WTC11 (cell line): ENCODE measurements around the gene TBC1D20. TPM values are rescaled to one million over a fixed set of nuclear protein-coding genes. Genes with fewer than 3 reads are reported as not detected.

Experiments used
- ATAC-seq: fragments of 200-7000 bp; cut with Tn5 transposase; 2 replicates; pipeline ENCODE4 v1.10.0; 2021; ENCODE audit warnings: mild to moderate bottlenecking, moderate library complexity
- CTCF ChIA-PET: fragments of 300-600 bp; sonication (Branson Sonifier 250); formaldehyde crosslinking; loops from one replicate; lab custom pipeline; 2021; ENCODE audit warnings: antibody characterized with exemption; lab: Charles Lee
- POLR2A ChIA-PET: fragments of 350-600 bp; sonication (Branson Sonifier 250); formaldehyde crosslinking; loops from one replicate; lab custom pipeline; 2021; ENCODE audit warnings: antibody characterized with exemption; lab: Charles Lee
- DNase-seq: peaks from one replicate; pipeline ENCODE4 v3.0.0; 2021; ENCODE audit warnings: low spot score
- H3K27ac Mint-ChIP-seq: 2 replicates; pipeline ENCODE4 v1.8.0; 2021; ENCODE audit warnings: mixed read lengths
- H3K27me3 Mint-ChIP-seq: 2 replicates; pipeline ENCODE4 v1.8.0; 2021; ENCODE audit warnings: low read depth, mild to moderate bottlenecking, moderate library complexity, mixed read lengths
- H3K36me3 Mint-ChIP-seq: 2 replicates; pipeline ENCODE4 v1.8.0; 2021; ENCODE audit warnings: mixed read lengths
- H3K4me1 Mint-ChIP-seq: 2 replicates; pipeline ENCODE4 v1.8.0; 2022; ENCODE audit warnings: mixed read lengths
- H3K4me3 Mint-ChIP-seq: 2 replicates; pipeline ENCODE4 v1.8.0; 2021; ENCODE audit warnings: mild to moderate bottlenecking, moderate library complexity, mixed read lengths
- H3K9me3 Mint-ChIP-seq: 2 replicates; pipeline ENCODE4 v1.8.0; 2021; ENCODE audit warnings: mixed read lengths
- CREM ChIP-seq: sonication (generic); formaldehyde crosslinking; IDR thresholded peaks from 2 replicates; pipeline ENCODE4 v1.8.1; 2022; ENCODE audit warnings: mild to moderate bottlenecking, missing genetic modification reagents, moderate library complexity
- IRF2 ChIP-seq: sonication (generic); formaldehyde crosslinking; IDR thresholded peaks from 2 replicates; pipeline ENCODE4 v1.8.0; 2022; ENCODE audit warnings: low read depth, missing genetic modification reagents, borderline replicate concordance
- JUN ChIP-seq: sonication (generic); formaldehyde crosslinking; IDR thresholded peaks from 2 replicates; pipeline ENCODE4 v1.8.0; 2023; ENCODE audit warnings: mild to moderate bottlenecking, missing genetic modification reagents
- NR1H2 ChIP-seq: sonication (generic); formaldehyde crosslinking; IDR thresholded peaks from 2 replicates; pipeline ENCODE4 v1.9.0; 2021; ENCODE audit warnings: mild to moderate bottlenecking, moderate library complexity, missing genetic modification reagents
- PRRX2 ChIP-seq: fragments of 250-450 bp; sonication (Bioruptor Pico); IDR thresholded peaks from 2 replicates; pipeline ENCODE4 v1.8.0; 2021; ENCODE audit warnings: mild to moderate bottlenecking
- SOX15 ChIP-seq: fragments of 250-450 bp; sonication (Bioruptor Pico); IDR thresholded peaks from 2 replicates; pipeline ENCODE4 v1.9.0; 2021; ENCODE audit warnings: mild to moderate bottlenecking
- ZBTB21 ChIP-seq: sonication (generic); formaldehyde crosslinking; IDR thresholded peaks from 2 replicates; pipeline ENCODE4 v1.8.1; 2023; ENCODE audit warnings: mild to moderate bottlenecking, missing genetic modification reagents, borderline replicate concordance
- ZNF138 ChIP-seq: sonication (generic); formaldehyde crosslinking; conservative IDR thresholded peaks from 2 replicates; pipeline ENCODE4 v1.8.1; 2022; ENCODE audit warnings: mild to moderate bottlenecking, moderate library complexity, missing genetic modification reagents
- ZNF219 ChIP-seq: sonication (generic); formaldehyde crosslinking; IDR thresholded peaks from 2 replicates; pipeline ENCODE4 v1.8.0; 2023; ENCODE audit warnings: missing genetic modification reagents, mild to moderate bottlenecking, borderline replicate concordance
- ZNF671 ChIP-seq: fragments of 250-450 bp; sonication (Bioruptor Pico); IDR thresholded peaks from 2 replicates; pipeline ENCODE4 v1.8.0; 2021; ENCODE audit warnings: mild to moderate bottlenecking
- total RNA-seq: library from RNA; stranded (reverse); gene quantifications from 3 replicates; pipeline ENCODE4 v1.2.3, GENCODE V29; 2021
- TF ChIP-seq, protein P1 (sequence below): sonication (generic); formaldehyde crosslinking; conservative IDR thresholded peaks from 2 replicates; pipeline ENCODE4 v1.8.1; 2022; ENCODE audit warnings: mild to moderate bottlenecking, missing genetic modification reagents
- TF ChIP-seq, protein P2 (sequence below): sonication (generic); formaldehyde crosslinking; IDR thresholded peaks from 2 replicates; pipeline ENCODE4 v1.8.0; 2023; ENCODE audit warnings: missing genetic modification reagents, mild to moderate bottlenecking, borderline replicate concordance
- TF ChIP-seq, protein P3 (sequence below): sonication (generic); formaldehyde crosslinking; IDR thresholded peaks from 2 replicates; pipeline ENCODE4 v1.8.1; 2022; ENCODE audit warnings: low read depth, missing genetic modification reagents, borderline replicate concordance
- TF ChIP-seq, protein P4 (sequence below): sonication (generic); formaldehyde crosslinking; IDR thresholded peaks from 2 replicates; pipeline ENCODE4 v1.8.1; 2022; ENCODE audit warnings: mild to moderate bottlenecking, missing genetic modification reagents, moderate library complexity, borderline replicate concordance
- TF ChIP-seq, protein P5 (sequence below): fragments of 250-450 bp; sonication (Bioruptor Pico); IDR thresholded peaks from 2 replicates; pipeline ENCODE4 v1.9.0; 2021; ENCODE audit warnings: mild to moderate bottlenecking

Gene TBC1D20
- total RNA-seq, 1 experiment from 2014 or later: 14.6 TPM

DNA sequence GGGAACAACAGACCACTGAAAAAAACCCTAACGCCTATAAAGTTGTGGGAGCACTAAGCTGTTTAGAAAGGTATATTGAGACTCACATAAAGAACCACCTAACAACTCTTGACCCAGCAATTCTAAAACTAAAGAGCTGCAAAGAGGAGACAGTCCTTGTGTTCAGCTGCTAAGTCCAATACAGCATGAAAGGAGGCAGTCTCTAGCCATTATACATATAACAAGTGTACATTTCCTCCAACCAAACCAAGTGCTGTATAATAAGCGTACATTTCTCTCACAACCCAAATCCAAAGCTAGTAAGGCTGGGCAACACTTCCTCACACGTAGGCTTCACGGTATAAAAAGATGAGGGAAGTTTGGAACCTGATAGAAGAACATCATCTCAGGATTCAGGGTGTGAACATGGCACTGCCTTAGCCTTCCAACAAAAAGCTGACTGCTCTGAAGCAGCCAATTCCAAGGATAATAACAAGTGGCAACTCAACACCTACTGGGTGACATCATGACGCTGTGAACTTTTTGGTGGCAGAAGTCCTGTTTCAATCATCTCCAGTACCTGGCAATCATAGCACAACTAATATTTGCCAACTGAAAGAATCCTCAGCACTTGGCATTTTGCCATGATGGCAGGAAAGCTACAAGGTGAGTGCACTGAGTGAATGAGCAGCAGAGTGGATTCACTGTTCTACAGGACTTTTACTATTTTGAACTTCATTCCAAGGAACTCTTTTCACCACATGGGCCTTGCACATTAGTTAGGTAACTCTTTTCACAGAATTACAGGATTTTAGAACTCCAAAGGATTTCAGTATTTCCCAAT is 16.6 kb downstream of the TBC1D20 start (continued):
- no peak for TF ChIP-seq ZBTB21 (CRISPR knock-in tag)
- TF ChIP-seq, protein P1, sequence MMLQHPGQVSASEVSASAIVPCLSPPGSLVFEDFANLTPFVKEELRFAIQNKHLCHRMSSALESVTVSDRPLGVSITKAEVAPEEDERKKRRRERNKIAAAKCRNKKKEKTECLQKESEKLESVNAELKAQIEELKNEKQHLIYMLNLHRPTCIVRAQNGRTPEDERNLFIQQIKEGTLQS: no peak
- TF ChIP-seq, protein P2, sequence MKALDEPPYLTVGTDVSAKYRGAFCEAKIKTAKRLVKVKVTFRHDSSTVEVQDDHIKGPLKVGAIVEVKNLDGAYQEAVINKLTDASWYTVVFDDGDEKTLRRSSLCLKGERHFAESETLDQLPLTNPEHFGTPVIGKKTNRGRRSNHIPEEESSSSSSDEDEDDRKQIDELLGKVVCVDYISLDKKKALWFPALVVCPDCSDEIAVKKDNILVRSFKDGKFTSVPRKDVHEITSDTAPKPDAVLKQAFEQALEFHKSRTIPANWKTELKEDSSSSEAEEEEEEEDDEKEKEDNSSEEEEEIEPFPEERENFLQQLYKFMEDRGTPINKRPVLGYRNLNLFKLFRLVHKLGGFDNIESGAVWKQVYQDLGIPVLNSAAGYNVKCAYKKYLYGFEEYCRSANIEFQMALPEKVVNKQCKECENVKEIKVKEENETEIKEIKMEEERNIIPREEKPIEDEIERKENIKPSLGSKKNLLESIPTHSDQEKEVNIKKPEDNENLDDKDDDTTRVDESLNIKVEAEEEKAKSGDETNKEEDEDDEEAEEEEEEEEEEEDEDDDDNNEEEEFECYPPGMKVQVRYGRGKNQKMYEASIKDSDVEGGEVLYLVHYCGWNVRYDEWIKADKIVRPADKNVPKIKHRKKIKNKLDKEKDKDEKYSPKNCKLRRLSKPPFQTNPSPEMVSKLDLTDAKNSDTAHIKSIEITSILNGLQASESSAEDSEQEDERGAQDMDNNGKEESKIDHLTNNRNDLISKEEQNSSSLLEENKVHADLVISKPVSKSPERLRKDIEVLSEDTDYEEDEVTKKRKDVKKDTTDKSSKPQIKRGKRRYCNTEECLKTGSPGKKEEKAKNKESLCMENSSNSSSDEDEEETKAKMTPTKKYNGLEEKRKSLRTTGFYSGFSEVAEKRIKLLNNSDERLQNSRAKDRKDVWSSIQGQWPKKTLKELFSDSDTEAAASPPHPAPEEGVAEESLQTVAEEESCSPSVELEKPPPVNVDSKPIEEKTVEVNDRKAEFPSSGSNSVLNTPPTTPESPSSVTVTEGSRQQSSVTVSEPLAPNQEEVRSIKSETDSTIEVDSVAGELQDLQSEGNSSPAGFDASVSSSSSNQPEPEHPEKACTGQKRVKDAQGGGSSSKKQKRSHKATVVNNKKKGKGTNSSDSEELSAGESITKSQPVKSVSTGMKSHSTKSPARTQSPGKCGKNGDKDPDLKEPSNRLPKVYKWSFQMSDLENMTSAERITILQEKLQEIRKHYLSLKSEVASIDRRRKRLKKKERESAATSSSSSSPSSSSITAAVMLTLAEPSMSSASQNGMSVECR: no peak

DNA sequence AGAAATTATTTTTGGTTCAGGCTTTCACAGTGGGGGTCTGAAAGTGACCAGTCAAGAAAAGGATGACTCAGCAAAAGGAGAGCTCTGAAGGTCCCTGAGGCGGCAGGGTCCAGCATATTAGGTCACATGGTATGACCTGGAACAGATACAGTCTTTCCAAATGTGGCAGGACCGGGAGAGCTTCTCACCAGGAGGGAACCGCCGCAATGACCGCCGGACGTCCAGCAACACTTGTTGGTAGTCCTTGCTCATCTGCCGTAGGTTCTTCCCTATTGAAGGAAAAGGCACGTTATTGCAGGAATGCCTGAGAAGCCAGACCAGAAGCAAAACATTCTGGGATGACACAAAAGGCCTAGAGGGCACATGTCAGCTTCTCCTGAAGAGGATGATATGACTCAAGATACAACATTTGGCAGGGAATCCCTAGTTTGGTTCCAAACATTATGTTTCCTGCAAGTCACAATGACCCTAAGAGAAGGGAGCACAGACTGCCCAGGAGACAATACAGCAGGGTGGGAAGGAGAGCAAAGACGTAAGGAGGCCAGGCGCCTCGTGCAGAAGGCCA is 17.4 kb downstream of the TBC1D20 start:
- ChIA-PET CTCF (interaction anchor here (0.8 to 1.6 kb wide), 4 partner anchors 13 to 294 kb away, joined by 3 to 4 read pairs (median 3); no protein-coding TSS in a partner anchor), POLR2A (no interaction called here)
- TF ChIP-seq, protein P2: no peak
- TF ChIP-seq IRF2 (CRISPR knock-in tag): no peak
- TF ChIP-seq ZNF219 (CRISPR knock-in tag): no peak
- no peak for TF ChIP-seq ZNF138 (CRISPR knock-in tag)
- TF ChIP-seq, protein P3, sequence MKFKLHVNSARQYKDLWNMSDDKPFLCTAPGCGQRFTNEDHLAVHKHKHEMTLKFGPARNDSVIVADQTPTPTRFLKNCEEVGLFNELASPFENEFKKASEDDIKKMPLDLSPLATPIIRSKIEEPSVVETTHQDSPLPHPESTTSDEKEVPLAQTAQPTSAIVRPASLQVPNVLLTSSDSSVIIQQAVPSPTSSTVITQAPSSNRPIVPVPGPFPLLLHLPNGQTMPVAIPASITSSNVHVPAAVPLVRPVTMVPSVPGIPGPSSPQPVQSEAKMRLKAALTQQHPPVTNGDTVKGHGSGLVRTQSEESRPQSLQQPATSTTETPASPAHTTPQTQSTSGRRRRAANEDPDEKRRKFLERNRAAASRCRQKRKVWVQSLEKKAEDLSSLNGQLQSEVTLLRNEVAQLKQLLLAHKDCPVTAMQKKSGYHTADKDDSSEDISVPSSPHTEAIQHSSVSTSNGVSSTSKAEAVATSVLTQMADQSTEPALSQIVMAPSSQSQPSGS (CRISPR knock-in tag): no peak
- TF ChIP-seq, protein P4, sequence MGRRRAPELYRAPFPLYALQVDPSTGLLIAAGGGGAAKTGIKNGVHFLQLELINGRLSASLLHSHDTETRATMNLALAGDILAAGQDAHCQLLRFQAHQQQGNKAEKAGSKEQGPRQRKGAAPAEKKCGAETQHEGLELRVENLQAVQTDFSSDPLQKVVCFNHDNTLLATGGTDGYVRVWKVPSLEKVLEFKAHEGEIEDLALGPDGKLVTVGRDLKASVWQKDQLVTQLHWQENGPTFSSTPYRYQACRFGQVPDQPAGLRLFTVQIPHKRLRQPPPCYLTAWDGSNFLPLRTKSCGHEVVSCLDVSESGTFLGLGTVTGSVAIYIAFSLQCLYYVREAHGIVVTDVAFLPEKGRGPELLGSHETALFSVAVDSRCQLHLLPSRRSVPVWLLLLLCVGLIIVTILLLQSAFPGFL: no peak
- no peak for TF ChIP-seq CREM (CRISPR knock-in tag)
- no peak for TF ChIP-seq PRRX2 (CRISPR knock-in tag)
- no peak for TF ChIP-seq ZNF671 (CRISPR knock-in tag)
- no peak for TF ChIP-seq NR1H2 (CRISPR knock-in tag)
- TF ChIP-seq, protein P5, sequence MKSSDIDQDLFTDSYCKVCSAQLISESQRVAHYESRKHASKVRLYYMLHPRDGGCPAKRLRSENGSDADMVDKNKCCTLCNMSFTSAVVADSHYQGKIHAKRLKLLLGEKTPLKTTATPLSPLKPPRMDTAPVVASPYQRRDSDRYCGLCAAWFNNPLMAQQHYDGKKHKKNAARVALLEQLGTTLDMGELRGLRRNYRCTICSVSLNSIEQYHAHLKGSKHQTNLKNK (CRISPR knock-in tag): no peak
- TF ChIP-seq JUN (CRISPR knock-in tag): no peak
- no peak for TF ChIP-seq SOX15 (CRISPR knock-in tag)
- H3K4me1 Mint-ChIP-seq: peaks cover 7% of the 10 kb centered on the region; the same call in 1 of the 2 replicates
- peak overlapping the region; percentile 13; the same call in 1 of the 2 replicates for H3K27ac Mint-ChIP-seq
- ATAC-seq: no peak
- H3K36me3 Mint-ChIP-seq: peaks cover 48% of the 10 kb centered on the region
- no peaks in the 10 kb centered on the region for H3K27me3 Mint-ChIP-seq
- no peak overlapping the region for H3K4me3 Mint-ChIP-seq
- H3K9me3 Mint-ChIP-seq: no peaks in the 10 kb centered on the region
- no peak for DNase-seq
